OCI-LY7 (cell line): Measurements from ENCODE around the gene ULK1. TPM values are rescaled to one million over a fixed set of nuclear protein-coding genes. Genes with fewer than 3 reads are reported as not detected.

Source experiments
- BruUV-seq: library from RNA; stranded (reverse); fragments of 400-500 nt; replicated peaks from 2 replicates; lab custom pipeline; 2021; lab: Mats Ljungman, UMichigan
- CTCF ChIA-PET: fragments of 300-600 bp; sonication (Branson Sonifier 250); formaldehyde crosslinking; loops from one replicate; lab custom pipeline; 2022; ENCODE audit warnings: antibody characterized with exemption; ENCODE audit not compliant: unreplicated experiment; lab: Charles Lee
- POLR2A ChIA-PET: fragments of 300-600 bp; sonication (Branson Sonifier 250); formaldehyde crosslinking; loops from one replicate; lab custom pipeline; 2022; ENCODE audit warnings: antibody characterized with exemption; lab: Charles Lee
- DNase-seq: peaks from one replicate; pipeline ENCODE4 v3.0.0-alpha.2; 2015; ENCODE audit warnings: low spot score
- H2AFZ ChIP-seq: fragments of 200-600 bp; sonication (generic), shearing (Covaris generic); 2 replicates; pipeline ENCODE4 v1.6.1; 2014; ENCODE audit warnings: mild to moderate bottlenecking, antibody characterized with exemption, low read length, moderate library complexity
- H3K27ac ChIP-seq: fragments of 200-600 bp; sonication (generic); 2 replicates; pipeline ENCODE4 v1.5.1; 2014; ENCODE audit warnings: mixed run types, low read depth, mild to moderate bottlenecking, moderate library complexity, low read length, inconsistent platforms; ENCODE audit not compliant: poor library complexity, severe bottlenecking
- H3K36me3 ChIP-seq: fragments of 200-600 bp; sonication (generic); 2 replicates; pipeline ENCODE4 v1.6.1; 2014; ENCODE audit warnings: mild to moderate bottlenecking, antibody characterized with exemption, low read length, moderate library complexity, mixed read lengths; ENCODE audit not compliant: insufficient read depth
- H3K4me1 ChIP-seq: fragments of 200-600 bp; sonication (generic); 2 replicates; pipeline ENCODE4 v1.5.1; 2014; ENCODE audit warnings: mild to moderate bottlenecking, low read length; ENCODE audit not compliant: insufficient read depth, poor library complexity, severe bottlenecking
- H3K4me2 ChIP-seq: fragments of 200-600 bp; sonication (generic); 2 replicates; pipeline ENCODE4 v1.6.1; 2014; ENCODE audit warnings: mild to moderate bottlenecking, low read length
- H3K4me3 ChIP-seq: fragments of 200-600 bp; sonication (generic); 2 replicates; pipeline ENCODE4 v1.5.1; 2014; ENCODE audit warnings: mild to moderate bottlenecking, low read depth, low read length; ENCODE audit not compliant: poor library complexity, severe bottlenecking
- H3K79me2 ChIP-seq: fragments of 200-600 bp; sonication (generic); 2 replicates; pipeline ENCODE4 v1.6.1; 2016; ENCODE audit warnings: low read depth, mild to moderate bottlenecking, low read length, moderate library complexity, mixed read lengths; ENCODE audit not compliant: insufficient read depth
- H3K9me2 ChIP-seq: fragments of 200-600 bp; sonication (generic); 2 replicates; pipeline ENCODE4 v1.6.1; 2016; ENCODE audit warnings: mild to moderate bottlenecking, low read length, mixed read lengths; ENCODE audit not compliant: insufficient read depth
- H3K9me3 ChIP-seq: fragments of 200-600 bp; sonication (generic); 2 replicates; pipeline ENCODE4 v1.6.1; 2014; ENCODE audit warnings: mild to moderate bottlenecking, mixed run types, low read length, mixed read lengths
- H4K20me1 ChIP-seq: fragments of 200-600 bp; sonication (generic); 2 replicates; pipeline ENCODE4 v1.6.1; 2014; ENCODE audit warnings: mild to moderate bottlenecking, antibody characterized with exemption, low read length, moderate library complexity, mixed read lengths; ENCODE audit not compliant: insufficient read depth
- CTCF ChIP-seq: fragments of 200-600 bp; sonication (generic); conservative IDR thresholded peaks from 2 replicates; pipeline ENCODE4 v1.5.1; 2014; ENCODE audit warnings: mild to moderate bottlenecking, antibody characterized with exemption, low read length, moderate library complexity, mixed read lengths
- EZH2phosphoT487 ChIP-seq: fragments of 200-600 bp; sonication (generic); IDR thresholded peaks from 2 replicates; pipeline ENCODE4 v1.6.1; 2018; ENCODE audit warnings: low read depth, borderline replicate concordance, mild to moderate bottlenecking, mixed run types, antibody characterized with exemption, low read length, moderate library complexity, mixed read lengths
- intact Hi-C: fragments of 100-400 bp; cut with micrococcal nuclease; formaldehyde crosslinking; loops from one replicate; pipeline ENCODE4 v1.10.0; 2022; ENCODE audit not compliant: unreplicated experiment
- total RNA-seq, 2 experiments: library from RNA; depleted of rRNA in 1 of 2; stranded (reverse); fragments of >200 nt in 1 of 2; shearing (Covaris generic) in 1 of 2; gene quantifications; 2 replicates each; pipeline ENCODE4 v1.2.3, GENCODE V29; 2014 to 2022

Gene ULK1
- total RNA-seq, 2 experiments from 2014 or later: 4.3 to 15.5 TPM

DNA sequence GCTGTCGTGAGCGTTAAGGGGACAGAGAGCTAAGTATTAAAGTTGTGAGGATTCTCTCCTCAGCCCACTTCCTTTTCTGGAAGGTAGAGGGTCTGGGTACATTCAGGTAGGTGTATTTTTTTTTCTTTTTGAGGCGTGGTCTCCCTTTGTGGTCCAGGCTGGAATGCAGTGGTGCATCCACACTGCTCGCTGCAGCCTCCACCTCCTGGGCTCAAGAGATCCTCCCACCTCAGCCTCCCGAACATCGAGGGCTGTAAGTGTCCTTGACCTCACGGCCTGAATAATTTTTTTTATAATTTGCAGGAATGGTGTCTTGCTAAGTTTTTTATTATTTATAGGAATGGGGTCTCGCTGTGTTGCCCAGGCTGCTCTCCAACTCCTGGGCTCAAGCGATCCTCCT lies 36.1 kb downstream of the ULK1 start:
- H2AFZ ChIP-seq: no peak overlapping the region

GRCh38 chr12:131933387-131933786 lies 39.0 kb downstream of the ULK1 start:
- BruUV-seq: no TSS peak
- Histone ChIP-seq H3K4me2 (no peak overlapping the region), H3K4me3 (no peak overlapping the region), H3K36me3 (peaks cover 81% of the 10 kb centered on the region), H3K27ac (no peak overlapping the region), H3K9me3 (no peaks in the 10 kb centered on the region), H4K20me1 (peaks cover 4% of the 10 kb centered on the region; the same call in 1 of the 2 replicates), H3K9me2 (no peaks in the 10 kb centered on the region), H3K4me1 (peaks cover 15% of the 10 kb centered on the region), H2AFZ (no peak overlapping the region), H3K79me2 (peaks cover 25% of the 10 kb centered on the region)
- intact Hi-C loops: no loop called here
- ChIA-PET CTCF (no interaction called here), POLR2A (no interaction called here)
- TF ChIP-seq EZH2phosphoT487 (no peak), CTCF (no peak)
- DNase-seq: no peak

More for the DNA sequence above, 36.1 kb downstream of the ULK1 start:
- Histone ChIP-seq H4K20me1 (peaks cover 4% of the 10 kb centered on the region; the same call in 1 of the 2 replicates), H3K4me1 (peaks cover 15% of the 10 kb centered on the region), H3K4me3 (peak overlapping the region; percentile 94), H3K9me3 (no peaks in the 10 kb centered on the region), H3K27ac (peak overlapping the region; percentile 65), H3K36me3 (peaks cover 53% of the 10 kb centered on the region), H3K4me2 (peak overlapping the region; percentile 89), H3K9me2 (no peaks in the 10 kb centered on the region), H3K79me2 (peaks cover 25% of the 10 kb centered on the region)
- CTCF ChIA-PET: interaction anchor here (0.6 kb wide), 1 partner anchor 157 kb away, joined by 3 read pairs; no protein-coding TSS in a partner anchor
- BruUV-seq: no TSS peak
- TF ChIP-seq EZH2phosphoT487 (no peak), CTCF (no peak)
- no peak for DNase-seq
- POLR2A ChIA-PET: no interaction called here
- intact Hi-C loops: no loop called here

DNA sequence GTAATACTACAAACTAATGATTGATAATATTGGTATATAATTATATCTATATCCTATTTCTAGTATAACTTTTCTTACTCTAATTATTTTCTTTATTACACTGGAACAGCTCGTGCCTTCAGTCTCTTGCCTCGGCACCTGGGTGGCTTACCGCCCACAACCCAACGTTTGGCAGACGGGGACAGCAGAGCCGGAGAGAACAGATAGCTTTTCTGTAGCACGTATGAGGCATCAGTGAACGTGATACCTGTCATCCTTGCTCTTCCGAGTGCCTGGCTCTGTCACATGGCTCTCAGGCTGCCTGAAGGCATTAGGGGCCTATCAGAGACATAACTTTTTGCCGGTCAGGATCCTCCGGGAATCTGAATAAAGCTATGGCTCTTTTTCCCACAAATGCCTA lies 40.1 kb downstream of the ULK1 start:
- POLR2A ChIA-PET: no interaction called here
- Histone ChIP-seq H3K9me3 (no peaks in the 10 kb centered on the region), H3K36me3 (peaks cover 93% of the 10 kb centered on the region), H3K79me2 (peaks cover 20% of the 10 kb centered on the region), H3K4me1 (peaks cover 15% of the 10 kb centered on the region), H3K4me2 (no peak overlapping the region), H3K9me2 (no peaks in the 10 kb centered on the region), H3K27ac (no peak overlapping the region), H2AFZ (no peak overlapping the region), H4K20me1 (peaks cover 4% of the 10 kb centered on the region; the same call in 1 of the 2 replicates), H3K4me3 (no peak overlapping the region)
- no TSS peak for BruUV-seq
- DNase-seq: no peak
- intact Hi-C loops: no loop called here
- TF ChIP-seq EZH2phosphoT487 (no peak), CTCF (no peak)
- CTCF ChIA-PET: no interaction called here
